HL-60 (cell line): ENCODE measurements around the gene RTN4RL1.

Source experiments
- GABPA ChIP-seq: IDR thresholded peaks from 2 replicates; pipeline ENCODE4 v1.6.1; 2012; ENCODE audit warnings: low read depth
- POLR2AphosphoS5 ChIP-seq: IDR thresholded peaks from 2 replicates; pipeline ENCODE4 v1.6.1; 2012; ENCODE audit warnings: low read depth
- SPI1 ChIP-seq: IDR thresholded peaks from 2 replicates; pipeline ENCODE4 v1.6.1; 2012; ENCODE audit warnings: low read depth, mild to moderate bottlenecking, borderline replicate concordance
- TF ChIP-seq, protein P1 (sequence below): IDR thresholded peaks from one replicate; pipeline ENCODE4 v1.5.1; 2011; ENCODE audit warnings: low read length, control low read depth, inconsistent platforms; ENCODE audit not compliant: insufficient read depth
- TF ChIP-seq, protein P2 (sequence below): IDR thresholded peaks from 2 replicates; pipeline ENCODE4 v1.6.1; 2012; ENCODE audit warnings: low read depth; ENCODE audit not compliant: insufficient replicate concordance

DNA sequence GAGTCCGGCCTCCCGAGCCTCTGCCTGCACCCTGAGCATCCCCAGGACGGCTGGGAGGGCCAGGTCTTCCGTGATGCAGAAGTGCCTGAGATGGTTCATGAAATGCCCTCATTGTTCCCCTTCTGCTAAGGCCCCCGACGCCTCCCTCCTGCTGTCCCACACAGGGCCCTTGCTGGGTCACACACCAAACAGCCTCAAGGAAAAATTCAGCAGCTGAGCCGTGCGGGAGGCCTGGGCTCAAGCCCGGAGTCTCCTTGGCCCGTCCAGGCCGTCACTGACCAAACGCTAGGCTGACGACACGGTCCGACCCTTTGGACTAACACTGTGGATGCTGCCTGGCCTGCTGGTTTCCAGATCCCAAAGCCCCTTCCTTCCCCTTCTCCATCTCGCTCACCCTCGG lies 90.2 kb downstream of the RTN4RL1 start:
- TF ChIP-seq, protein P1, sequence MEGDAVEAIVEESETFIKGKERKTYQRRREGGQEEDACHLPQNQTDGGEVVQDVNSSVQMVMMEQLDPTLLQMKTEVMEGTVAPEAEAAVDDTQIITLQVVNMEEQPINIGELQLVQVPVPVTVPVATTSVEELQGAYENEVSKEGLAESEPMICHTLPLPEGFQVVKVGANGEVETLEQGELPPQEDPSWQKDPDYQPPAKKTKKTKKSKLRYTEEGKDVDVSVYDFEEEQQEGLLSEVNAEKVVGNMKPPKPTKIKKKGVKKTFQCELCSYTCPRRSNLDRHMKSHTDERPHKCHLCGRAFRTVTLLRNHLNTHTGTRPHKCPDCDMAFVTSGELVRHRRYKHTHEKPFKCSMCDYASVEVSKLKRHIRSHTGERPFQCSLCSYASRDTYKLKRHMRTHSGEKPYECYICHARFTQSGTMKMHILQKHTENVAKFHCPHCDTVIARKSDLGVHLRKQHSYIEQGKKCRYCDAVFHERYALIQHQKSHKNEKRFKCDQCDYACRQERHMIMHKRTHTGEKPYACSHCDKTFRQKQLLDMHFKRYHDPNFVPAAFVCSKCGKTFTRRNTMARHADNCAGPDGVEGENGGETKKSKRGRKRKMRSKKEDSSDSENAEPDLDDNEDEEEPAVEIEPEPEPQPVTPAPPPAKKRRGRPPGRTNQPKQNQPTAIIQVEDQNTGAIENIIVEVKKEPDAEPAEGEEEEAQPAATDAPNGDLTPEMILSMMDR: no peak
- TF ChIP-seq POLR2AphosphoS5 (no peak), SPI1 (no peak), GABPA (no peak)
- TF ChIP-seq, protein P2, sequence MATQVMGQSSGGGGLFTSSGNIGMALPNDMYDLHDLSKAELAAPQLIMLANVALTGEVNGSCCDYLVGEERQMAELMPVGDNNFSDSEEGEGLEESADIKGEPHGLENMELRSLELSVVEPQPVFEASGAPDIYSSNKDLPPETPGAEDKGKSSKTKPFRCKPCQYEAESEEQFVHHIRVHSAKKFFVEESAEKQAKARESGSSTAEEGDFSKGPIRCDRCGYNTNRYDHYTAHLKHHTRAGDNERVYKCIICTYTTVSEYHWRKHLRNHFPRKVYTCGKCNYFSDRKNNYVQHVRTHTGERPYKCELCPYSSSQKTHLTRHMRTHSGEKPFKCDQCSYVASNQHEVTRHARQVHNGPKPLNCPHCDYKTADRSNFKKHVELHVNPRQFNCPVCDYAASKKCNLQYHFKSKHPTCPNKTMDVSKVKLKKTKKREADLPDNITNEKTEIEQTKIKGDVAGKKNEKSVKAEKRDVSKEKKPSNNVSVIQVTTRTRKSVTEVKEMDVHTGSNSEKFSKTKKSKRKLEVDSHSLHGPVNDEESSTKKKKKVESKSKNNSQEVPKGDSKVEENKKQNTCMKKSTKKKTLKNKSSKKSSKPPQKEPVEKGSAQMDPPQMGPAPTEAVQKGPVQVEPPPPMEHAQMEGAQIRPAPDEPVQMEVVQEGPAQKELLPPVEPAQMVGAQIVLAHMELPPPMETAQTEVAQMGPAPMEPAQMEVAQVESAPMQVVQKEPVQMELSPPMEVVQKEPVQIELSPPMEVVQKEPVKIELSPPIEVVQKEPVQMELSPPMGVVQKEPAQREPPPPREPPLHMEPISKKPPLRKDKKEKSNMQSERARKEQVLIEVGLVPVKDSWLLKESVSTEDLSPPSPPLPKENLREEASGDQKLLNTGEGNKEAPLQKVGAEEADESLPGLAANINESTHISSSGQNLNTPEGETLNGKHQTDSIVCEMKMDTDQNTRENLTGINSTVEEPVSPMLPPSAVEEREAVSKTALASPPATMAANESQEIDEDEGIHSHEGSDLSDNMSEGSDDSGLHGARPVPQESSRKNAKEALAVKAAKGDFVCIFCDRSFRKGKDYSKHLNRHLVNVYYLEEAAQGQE: no peak
